ENCODE data around the gene VPS33A. TPM values are rescaled to one million over a fixed set of nuclear protein-coding genes. Genes with fewer than 3 reads are reported as not detected.

VPS33A gene
- total and polyA plus RNA-seq, 2 donors (not counting 3 experiments of a cell fraction or from before 2014, with no cell fraction given): 12.1 to 23.1 TPM

- FAIRE-seq (no peak), DNase-seq (ENCODE audit: low read depth, low spot score) (no peak)
- no peaks in the 10 kb centered on the region for H3K27me3 ChIP-seq (ENCODE audit: control insufficient read depth in 2 of 2, insufficient read depth in 2 of 2, low read length in 2 of 2)
- ChIA-PET POLR2A (no interaction called here), CTCF (interaction anchor here (1.0 to 1.4 kb wide), 2 partner anchors 25 to 30 kb away, joined by 3 read pairs; no protein-coding TSS in a partner anchor)
- no peaks in the 10 kb centered on the region for H3K9me3 ChIP-seq (replicated peaks; ENCODE audit: control insufficient read depth, insufficient read depth, low read length)
- no peaks in the 10 kb centered on the region for H3K79me2 ChIP-seq (ENCODE audit: control insufficient read depth, insufficient read depth, low read length)
- no peak overlapping the region for H3K4me2 ChIP-seq (ENCODE audit: insufficient read depth, low read length)
- no peaks in the 10 kb centered on the region for H3K9me1 ChIP-seq (replicated peaks; ENCODE audit: control insufficient read depth, extremely low read depth, insufficient read depth, low read length)
- no peak overlapping the region for H3K27ac ChIP-seq (ENCODE audit: insufficient read depth, low read depth, low read length)
- BruUV-seq (replicated peaks): no TSS peak
- H3K4me1 ChIP-seq (ENCODE audit: control insufficient read depth, extremely low read depth, insufficient read depth, low read length): no peaks in the 10 kb centered on the region
- no peak overlapping the region for H2AFZ ChIP-seq (ENCODE audit: low read depth, low read length)
- no peak overlapping the region for H3K9ac ChIP-seq (replicated peaks; ENCODE audit: extremely low read depth, insufficient read depth, low read length)
- H4K20me1 ChIP-seq (replicated peaks; ENCODE audit: control insufficient read depth, extremely low read depth, insufficient read depth, low read length): no peaks in the 10 kb centered on the region
- dilution Hi-C loops (cut with MboI; ENCODE audit: extremely low pct_ligation_motif_present, low sequenced_read_pairs) (no loop called here), intact Hi-C loops (cut with micrococcal nuclease) (no loop called here)
- H3K36me3 ChIP-seq (ENCODE audit: control insufficient read depth in 2 of 2, extremely low read depth in 1 of 2, insufficient read depth in 2 of 2, low read length in 2 of 2): peaks cover 8 to 13% of the 10 kb centered on the region in 2 experiments
- TF ChIP-seq POLR2AphosphoS5 (IDR thresholded peaks at IDR 0.05; ENCODE audit: insufficient read depth, low read depth, low read length): no peak
- no peak for TF ChIP-seq CTCF (IDR thresholded peaks at IDR 0.05; ENCODE audit: extremely low read depth in 1 of 2, insufficient read depth in 1 of 2, low read depth in 1 of 2, low read length in 2 of 2)
- TF ChIP-seq MYC (IDR thresholded peaks at IDR 0.05; ENCODE audit: low read depth, low read length): no peak
- no peak for TF ChIP-seq POLR2A (IDR thresholded peaks at IDR 0.05; ENCODE audit: low read depth, low read length)
- no peak for TF ChIP-seq FOS (IDR thresholded peaks at IDR 0.05; ENCODE audit: borderline replicate concordance, insufficient read depth, low read length)
- TF ChIP-seq JUN (IDR thresholded peaks at IDR 0.05; ENCODE audit: borderline replicate concordance, insufficient read depth, insufficient read length, low read depth): no peak
- no peak for TF ChIP-seq EZH2 (IDR thresholded peaks at IDR 0.05; ENCODE audit: borderline replicate concordance, low read depth, low read length, severe bottlenecking)
- TF ChIP-seq MAX (IDR thresholded peaks at IDR 0.05; ENCODE audit: insufficient read depth, insufficient read length): no peak
- TF ChIP-seq GATA2 (IDR thresholded peaks at IDR 0.05; ENCODE audit: insufficient read depth, insufficient read length, low read depth, low read length): no peak
- H3K4me3 ChIP-seq (replicated peaks in 1 of 3; ENCODE audit: insufficient read depth in 1 of 3, low read depth in 1 of 3, low read length in 3 of 3): no peak overlapping the region
Observed at GRCh38 chr12:122297494-122297893, 31.2 kb upstream of the VPS33A start.
